MM.1S (cell line): ENCODE measurements around the gene RHBDL1.

ENCODE experiments used
- DNase-seq: peaks from one replicate; pipeline ENCODE4 v3.0.0-alpha.2; 2015
- H2AFZ ChIP-seq: fragments of 300-600 bp; sonication (generic); 2 replicates; pipeline ENCODE4 v1.6.0; 2016; ENCODE audit warnings: antibody characterized with exemption, low read length
- H3F3A ChIP-seq: fragments of 300-600 bp; sonication (generic); 2 replicates; pipeline ENCODE4 v1.6.1; 2016; ENCODE audit warnings: mild to moderate bottlenecking, antibody characterized with exemption, low read length, moderate library complexity, mixed read lengths; ENCODE audit not compliant: insufficient read depth
- H3K27ac ChIP-seq: fragments of 300-600 bp; sonication (generic); 2 replicates; pipeline ENCODE4 v1.5.1; 2016; ENCODE audit warnings: mild to moderate bottlenecking, low read length
- H3K27me3 ChIP-seq: fragments of 300-600 bp; sonication (generic); replicated peaks from 2 replicates; pipeline ENCODE4 v1.6.0; 2016; ENCODE audit warnings: low read length; ENCODE audit not compliant: insufficient read depth
- H3K36me3 ChIP-seq: fragments of 300-600 bp; sonication (generic); replicated peaks from 2 replicates; pipeline ENCODE4 v1.6.1; 2016; ENCODE audit warnings: mild to moderate bottlenecking, low read length, mixed read lengths; ENCODE audit not compliant: insufficient read depth
- H3K4me1 ChIP-seq: fragments of 300-600 bp; sonication (generic); 2 replicates; pipeline ENCODE4 v1.6.1; 2016; ENCODE audit warnings: low read length, mixed read lengths
- H3K4me2 ChIP-seq: fragments of 300-600 bp; sonication (generic); 2 replicates; pipeline ENCODE4 v1.6.0; 2016; ENCODE audit warnings: low read depth, low read length
- H3K4me3 ChIP-seq: fragments of 300-600 bp; sonication (generic); 2 replicates; pipeline ENCODE4 v1.5.1; 2016; ENCODE audit warnings: low read length, mixed read lengths
- H3K79me2 ChIP-seq: fragments of 300-600 bp; sonication (generic); 2 replicates; pipeline ENCODE4 v1.6.1; 2016; ENCODE audit warnings: mixed run types, low read length, mixed read lengths
- H3K9ac ChIP-seq: fragments of 300-600 bp; sonication (generic); 2 replicates; pipeline ENCODE4 v1.6.1; 2016; ENCODE audit warnings: low read length, mixed read lengths
- H3K9me2 ChIP-seq: fragments of 300-600 bp; sonication (generic); replicated peaks from 2 replicates; pipeline ENCODE4 v1.6.1; 2016; ENCODE audit warnings: mild to moderate bottlenecking, low read length, mixed read lengths; ENCODE audit not compliant: insufficient read depth
- H3K9me3 ChIP-seq: fragments of 300-600 bp; sonication (generic); replicated peaks from 2 replicates; pipeline ENCODE4 v1.6.1; 2016; ENCODE audit warnings: mild to moderate bottlenecking, low read length, mixed read lengths; ENCODE audit not compliant: insufficient read depth
- H4K20me1 ChIP-seq: fragments of 300-600 bp; sonication (generic); 2 replicates; pipeline ENCODE4 v1.6.1; 2016; ENCODE audit warnings: mild to moderate bottlenecking, low read length, moderate library complexity, mixed read lengths; ENCODE audit not compliant: insufficient read depth
- EZH2 ChIP-seq: fragments of 300-600 bp; sonication (generic); optimal IDR thresholded peaks from 2 replicates; pipeline ENCODE3; 2017; ENCODE audit warnings: low read depth, mild to moderate bottlenecking, antibody characterized with exemption, low read length, mixed read lengths
- EZH2phosphoT487 ChIP-seq: fragments of 300-600 bp; sonication (generic); IDR thresholded peaks from 2 replicates; pipeline ENCODE4 v1.6.1; 2018; ENCODE audit warnings: antibody characterized with exemption, low read length
- TF ChIP-seq, protein P1 (sequence below): fragments of 300-600 bp; sonication (generic); IDR thresholded peaks from 2 replicates; pipeline ENCODE4 v1.5.1; 2016; ENCODE audit warnings: antibody characterized with exemption, low read length, mixed read lengths

The RHBDL1 gene

GRCh38 chr16:685967-686366 is 10.5 kb downstream of the RHBDL1 start:
- no peak for DNase-seq
- Histone ChIP-seq H3K4me1 (peaks cover 13% of the 10 kb centered on the region), H3K36me3 (no peaks in the 10 kb centered on the region)

DNA sequence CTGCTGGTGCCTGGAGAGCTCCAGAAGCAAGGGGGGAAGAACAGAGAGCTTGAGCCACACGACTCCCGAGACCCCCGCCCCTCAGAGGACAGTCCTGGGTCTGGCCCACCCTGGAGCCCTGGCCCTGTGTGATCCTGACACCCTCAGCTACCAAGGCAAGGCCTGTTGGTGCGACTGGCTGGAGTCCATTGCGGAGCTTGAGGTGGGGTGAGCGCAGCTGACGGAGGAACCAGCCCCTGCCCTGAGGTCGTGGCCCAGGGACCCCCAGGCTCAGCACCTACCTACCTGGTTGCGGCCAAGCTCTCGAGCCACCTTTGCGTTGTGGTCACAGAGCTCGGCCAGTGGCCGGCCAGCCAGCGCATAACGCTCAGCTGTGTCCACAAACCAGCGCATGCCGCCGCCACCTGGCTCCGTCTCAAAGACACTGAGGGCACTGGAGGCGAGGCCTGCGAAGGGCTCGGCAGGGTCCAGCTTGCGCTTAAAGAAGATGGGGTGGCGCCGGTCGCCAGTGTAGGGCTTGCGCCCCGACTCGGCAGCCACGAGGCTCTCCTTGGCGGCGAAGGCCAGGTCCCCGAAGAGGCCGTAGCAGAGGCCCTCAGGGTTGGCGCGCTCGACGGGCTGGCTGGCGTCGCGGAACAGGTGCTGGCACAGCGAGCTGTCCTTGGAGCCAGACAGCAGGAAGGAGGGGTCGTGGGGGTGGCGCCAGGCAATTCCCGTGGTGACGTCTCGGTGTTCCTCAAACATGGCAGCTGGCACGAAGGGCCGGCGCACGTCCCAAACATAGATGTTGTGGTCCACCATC is 11.2 kb downstream of the RHBDL1 start:
- Histone ChIP-seq H3K9me3 (no peaks in the 10 kb centered on the region), H3K27ac (no peak overlapping the region), H3K36me3 (no peaks in the 10 kb centered on the region), H3K4me3 (no peak overlapping the region), H2AFZ (no peak overlapping the region), H3K4me2 (no peak overlapping the region), H3K27me3 (peaks cover 9% of the 10 kb centered on the region), H4K20me1 (no peaks in the 10 kb centered on the region), H3K4me1 (peaks cover 6% of the 10 kb centered on the region), H3K79me2 (peaks cover 36% of the 10 kb centered on the region), H3K9me2 (no peaks in the 10 kb centered on the region), H3K9ac (no peak overlapping the region), H3F3A (no peaks in the 10 kb centered on the region)
- no peak for DNase-seq
- TF ChIP-seq EZH2 (no peak), EZH2phosphoT487 (no peak)
- TF ChIP-seq, protein P1, sequence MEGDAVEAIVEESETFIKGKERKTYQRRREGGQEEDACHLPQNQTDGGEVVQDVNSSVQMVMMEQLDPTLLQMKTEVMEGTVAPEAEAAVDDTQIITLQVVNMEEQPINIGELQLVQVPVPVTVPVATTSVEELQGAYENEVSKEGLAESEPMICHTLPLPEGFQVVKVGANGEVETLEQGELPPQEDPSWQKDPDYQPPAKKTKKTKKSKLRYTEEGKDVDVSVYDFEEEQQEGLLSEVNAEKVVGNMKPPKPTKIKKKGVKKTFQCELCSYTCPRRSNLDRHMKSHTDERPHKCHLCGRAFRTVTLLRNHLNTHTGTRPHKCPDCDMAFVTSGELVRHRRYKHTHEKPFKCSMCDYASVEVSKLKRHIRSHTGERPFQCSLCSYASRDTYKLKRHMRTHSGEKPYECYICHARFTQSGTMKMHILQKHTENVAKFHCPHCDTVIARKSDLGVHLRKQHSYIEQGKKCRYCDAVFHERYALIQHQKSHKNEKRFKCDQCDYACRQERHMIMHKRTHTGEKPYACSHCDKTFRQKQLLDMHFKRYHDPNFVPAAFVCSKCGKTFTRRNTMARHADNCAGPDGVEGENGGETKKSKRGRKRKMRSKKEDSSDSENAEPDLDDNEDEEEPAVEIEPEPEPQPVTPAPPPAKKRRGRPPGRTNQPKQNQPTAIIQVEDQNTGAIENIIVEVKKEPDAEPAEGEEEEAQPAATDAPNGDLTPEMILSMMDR, result no peak

More at GRCh38 chr16:685967-686366, 10.5 kb downstream of the RHBDL1 start:
- H2AFZ ChIP-seq, result no peak overlapping the region
- no peak overlapping the region for H3K27ac ChIP-seq
- peaks cover 43% of the 10 kb centered on the region for H3K79me2 ChIP-seq
- no peaks in the 10 kb centered on the region for H3K9me2 ChIP-seq
- peaks cover 2% of the 10 kb centered on the region; the same call in 1 of the 2 replicates for H3K27me3 ChIP-seq
- 0 out of 2 replicates have a peak, but pooled peaks cover under 1% of the 10 kb centered on the region for H3F3A ChIP-seq
- H3K4me2 ChIP-seq, result no peak overlapping the region
- no peaks in the 10 kb centered on the region for H4K20me1 ChIP-seq
- H3K4me3 ChIP-seq, result no peak overlapping the region
- H3K9ac ChIP-seq, result no peak overlapping the region
- no peaks in the 10 kb centered on the region for H3K9me3 ChIP-seq
- TF ChIP-seq EZH2phosphoT487 (no peak), EZH2 (no peak)
- TF ChIP-seq, protein P1, result 0 out of 2 replicates have a peak, but pooled peaks have one; percentile 13

GRCh38 chr16:687499-687898 is 12.0 kb downstream of the RHBDL1 start:
- H3K27me3 ChIP-seq, result peaks cover 17% of the 10 kb centered on the region
- no peak overlapping the region for H3K4me2 ChIP-seq
- H3K9me3 ChIP-seq, result no peaks in the 10 kb centered on the region
- no peaks in the 10 kb centered on the region for H3K36me3 ChIP-seq
- H2AFZ ChIP-seq, result no peak overlapping the region
- H3K9me2 ChIP-seq, result no peaks in the 10 kb centered on the region
- no peak for DNase-seq
- no peak overlapping the region for H3K4me3 ChIP-seq
- H3F3A ChIP-seq, result no peaks in the 10 kb centered on the region
- H3K27ac ChIP-seq, result no peak overlapping the region
- H3K79me2 ChIP-seq, result peaks cover 27% of the 10 kb centered on the region
- TF ChIP-seq EZH2, result no peak
- no peak for TF ChIP-seq EZH2phosphoT487
- TF ChIP-seq, protein P1, result no peak
- H3K4me1 ChIP-seq, result peaks cover 5% of the 10 kb centered on the region
- no peaks in the 10 kb centered on the region for H4K20me1 ChIP-seq
- no peak overlapping the region for H3K9ac ChIP-seq
